HG03159 (cell line): ENCODE results near the gene NFKB2.

Source experiments
- ATAC-seq: cut with Tn5 transposase; IDR thresholded peaks from one replicate; pipeline ENCODE4 v1.9.1; 2021; ENCODE audit warnings: mild to moderate bottlenecking, moderate library complexity; ENCODE audit not compliant: unreplicated experiment

The NFKB2 gene

DNA sequence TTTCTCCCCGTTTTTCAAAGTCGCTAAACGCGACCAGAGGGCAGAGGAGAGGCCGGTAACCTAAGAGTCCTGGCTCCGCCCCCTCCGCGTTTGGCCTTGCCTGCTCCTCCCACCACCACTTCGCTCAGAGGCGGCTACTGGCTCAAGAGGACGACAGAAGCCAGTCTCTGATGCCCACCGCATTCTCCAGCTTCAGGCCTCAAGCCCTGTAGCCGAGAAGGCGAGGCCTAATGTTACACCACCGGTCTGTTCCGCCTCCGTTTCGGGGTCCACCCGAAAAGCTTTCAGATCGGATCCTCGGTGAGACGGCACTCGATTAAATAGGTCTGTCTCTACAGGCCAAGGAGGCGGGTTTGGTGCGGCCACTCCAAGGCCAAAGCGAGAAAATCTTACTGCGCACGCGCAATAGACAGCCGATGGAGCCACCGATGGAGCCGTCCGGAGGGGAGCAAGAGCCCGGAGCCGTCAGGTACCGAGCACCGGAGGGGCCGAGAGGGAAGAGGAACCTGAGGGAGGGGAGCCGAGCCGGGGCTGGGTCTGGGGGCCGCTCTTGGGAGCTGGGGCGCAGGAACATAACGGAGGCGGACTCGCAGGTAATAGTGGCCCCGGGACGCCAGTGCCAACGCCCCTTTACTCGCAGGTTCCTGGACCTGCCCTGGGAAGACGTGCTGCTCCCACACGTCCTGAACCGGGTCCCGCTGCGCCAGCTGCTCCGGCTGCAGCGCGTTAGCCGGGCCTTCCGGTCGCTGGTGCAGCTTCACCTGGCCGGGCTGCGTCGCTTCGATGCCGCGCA lies 25.4 kb downstream of the NFKB2 start, which contains the start of gene FBXL15:
FBXL15 (plus strand) TSS at position 123 of the 793 bp plus-strand sequence; CDS start at position 417, 294 bp downstream.
- peak; percentile 66 for ATAC-seq

DNA sequence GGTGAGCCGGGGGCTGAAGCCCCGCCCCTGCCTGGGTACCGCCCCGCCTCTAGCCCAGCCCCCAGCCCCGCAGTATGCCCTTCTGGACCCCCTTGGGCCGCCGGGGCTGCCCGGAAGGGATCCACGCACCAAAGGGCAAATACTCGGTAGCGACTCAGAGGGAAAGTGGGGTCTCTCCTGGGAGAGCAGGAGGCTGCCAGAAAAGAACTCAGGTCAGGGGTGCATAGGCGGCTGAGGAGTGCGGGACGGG lies 25.9 kb downstream of the NFKB2 start:
- no peak for ATAC-seq

- peak; percentile 1 for ATAC-seq
These were observed 26.4 kb downstream of the NFKB2 start for GRCh38 chr10:102421757-102422512.

DNA sequence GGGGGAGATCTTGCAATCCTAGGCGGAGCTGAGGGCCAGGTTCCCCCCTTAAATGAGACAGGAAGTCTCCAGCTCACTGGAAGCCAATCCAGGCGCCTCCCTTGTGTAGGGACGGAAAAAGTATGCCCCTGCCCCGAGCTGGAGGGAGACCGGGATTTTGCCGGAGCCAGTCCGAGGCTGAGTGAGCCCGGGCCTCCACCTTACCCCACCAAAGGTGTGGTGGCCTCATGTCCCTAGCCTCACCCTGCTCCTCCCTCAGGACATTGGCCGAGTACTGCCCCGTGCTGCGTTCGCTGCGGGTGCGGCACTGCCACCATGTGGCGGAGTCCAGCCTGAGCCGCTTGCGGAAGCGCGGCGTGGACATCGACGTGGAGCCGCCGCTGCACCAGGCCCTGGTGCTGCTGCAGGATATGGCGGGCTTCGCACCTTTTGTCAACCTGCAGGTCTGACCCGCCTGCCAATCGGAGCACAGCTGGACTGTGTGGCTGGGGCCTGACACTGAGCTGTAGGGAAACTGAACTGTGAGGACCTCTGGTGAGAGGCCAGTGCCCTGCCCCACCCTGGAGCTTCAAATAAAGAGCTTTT lies 27.1 kb downstream of the NFKB2 start:
- no peak for ATAC-seq

- no peak for ATAC-seq
These were observed 28.0 kb downstream of the NFKB2 start for GRCh38 chr10:102423372-102423968.

DNA sequence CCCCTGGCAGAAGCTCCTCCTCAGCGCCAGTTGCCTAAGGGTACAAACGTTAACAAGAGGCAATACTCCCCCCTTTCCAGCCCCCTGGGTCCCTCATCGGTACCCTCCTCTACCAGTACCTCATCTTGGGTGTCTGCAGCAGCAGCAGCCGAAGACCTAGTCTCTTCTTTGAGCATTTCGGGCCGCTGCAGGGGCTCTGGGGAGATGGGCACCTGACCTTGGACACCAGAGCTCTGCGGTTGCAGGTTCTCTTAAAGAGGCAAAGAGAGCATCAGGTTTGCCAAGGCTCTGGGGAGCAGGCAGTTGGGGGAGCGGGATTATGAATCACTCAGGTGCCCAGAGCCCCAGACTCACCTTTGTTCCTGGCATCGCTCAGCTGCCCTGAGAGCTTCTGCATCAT lies 28.6 kb downstream of the NFKB2 start:
- no peak for ATAC-seq

DNA sequence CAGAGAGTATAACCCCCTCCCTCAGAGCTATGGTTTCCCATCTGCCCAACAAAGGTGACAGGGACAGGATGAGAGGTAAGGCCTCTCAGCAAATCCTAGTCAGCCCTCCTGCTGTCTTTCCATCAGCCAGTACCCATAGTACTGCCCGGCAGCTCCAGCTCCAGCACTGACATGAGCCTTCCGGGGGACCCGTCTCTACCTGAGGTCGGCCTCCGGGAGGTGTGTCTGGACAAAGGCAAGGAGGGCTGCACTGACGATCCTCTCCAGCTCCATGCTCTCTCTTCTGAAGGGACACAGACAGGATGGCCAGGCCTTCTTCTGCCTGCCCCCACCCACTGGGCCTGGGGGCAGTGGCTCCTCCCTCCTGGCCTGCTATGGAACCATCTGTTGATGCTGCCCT lies 29.4 kb downstream of the NFKB2 start:
- no peak for ATAC-seq

DNA sequence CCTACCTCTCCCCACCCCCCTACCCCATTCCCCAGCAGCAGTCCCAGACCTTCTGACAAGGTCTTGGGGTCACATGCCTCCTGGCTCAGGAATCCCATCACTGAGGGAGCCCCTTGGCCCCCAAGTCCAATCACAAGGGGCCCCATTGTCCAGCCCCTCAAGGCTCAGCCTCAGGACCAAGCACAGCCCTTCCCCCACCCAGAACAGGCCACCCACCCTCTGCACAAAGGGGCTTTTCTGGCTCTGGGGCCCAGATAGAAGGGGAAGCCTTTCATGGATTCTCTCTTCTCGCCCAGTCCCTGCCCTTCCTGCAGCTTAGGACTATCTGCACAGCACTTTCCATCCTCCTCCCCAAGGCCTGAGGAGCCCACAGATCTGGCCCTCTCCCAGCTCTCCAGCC lies 29.9 kb downstream of the NFKB2 start:
- ATAC-seq = no peak

DNA sequence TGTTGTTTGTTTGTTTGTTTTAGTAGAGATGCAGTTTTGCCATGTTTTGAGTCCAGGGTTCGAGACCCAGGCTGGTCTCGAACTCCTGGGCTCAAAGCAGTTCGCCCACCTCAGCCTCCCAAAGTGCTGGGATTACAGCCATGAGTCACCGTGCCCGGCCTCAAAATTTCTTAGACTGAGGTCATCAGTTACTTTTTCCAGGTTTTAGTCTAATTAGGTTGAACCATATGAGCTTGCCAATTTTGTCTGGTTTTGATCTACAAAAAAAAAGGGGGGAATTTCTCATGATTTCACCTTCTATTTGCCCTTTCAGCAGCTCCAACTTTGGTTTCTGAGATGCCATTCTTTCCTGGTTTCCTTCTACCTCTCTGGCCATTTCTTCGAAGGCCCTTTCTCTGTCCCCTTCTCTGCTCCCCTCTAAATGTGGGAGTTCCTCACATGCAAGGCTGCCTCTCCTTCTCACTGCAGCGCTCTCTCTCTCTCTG lies 31.3 kb downstream of the NFKB2 start:
- ATAC-seq = no peak

DNA sequence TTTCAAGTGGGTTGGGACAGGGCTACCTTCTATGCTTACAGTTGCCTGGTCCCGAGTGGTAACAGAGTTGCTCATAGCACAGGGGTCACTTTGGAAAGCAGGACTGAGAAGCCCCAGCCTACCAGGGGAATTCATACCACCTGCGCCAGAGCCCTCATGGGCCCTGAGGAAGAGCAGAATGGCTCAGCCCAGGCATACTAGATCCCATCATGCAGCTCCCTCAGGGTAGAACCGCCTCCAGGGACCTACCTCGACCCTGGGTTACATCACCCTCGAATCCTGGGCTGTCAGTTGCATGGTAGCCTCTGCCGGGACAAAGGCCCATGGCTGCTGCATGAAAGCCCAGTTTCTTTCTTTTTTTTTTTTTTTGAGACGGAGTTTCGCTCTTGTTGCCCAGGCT lies 34.0 kb downstream of the NFKB2 start:
- no peak for ATAC-seq

DNA sequence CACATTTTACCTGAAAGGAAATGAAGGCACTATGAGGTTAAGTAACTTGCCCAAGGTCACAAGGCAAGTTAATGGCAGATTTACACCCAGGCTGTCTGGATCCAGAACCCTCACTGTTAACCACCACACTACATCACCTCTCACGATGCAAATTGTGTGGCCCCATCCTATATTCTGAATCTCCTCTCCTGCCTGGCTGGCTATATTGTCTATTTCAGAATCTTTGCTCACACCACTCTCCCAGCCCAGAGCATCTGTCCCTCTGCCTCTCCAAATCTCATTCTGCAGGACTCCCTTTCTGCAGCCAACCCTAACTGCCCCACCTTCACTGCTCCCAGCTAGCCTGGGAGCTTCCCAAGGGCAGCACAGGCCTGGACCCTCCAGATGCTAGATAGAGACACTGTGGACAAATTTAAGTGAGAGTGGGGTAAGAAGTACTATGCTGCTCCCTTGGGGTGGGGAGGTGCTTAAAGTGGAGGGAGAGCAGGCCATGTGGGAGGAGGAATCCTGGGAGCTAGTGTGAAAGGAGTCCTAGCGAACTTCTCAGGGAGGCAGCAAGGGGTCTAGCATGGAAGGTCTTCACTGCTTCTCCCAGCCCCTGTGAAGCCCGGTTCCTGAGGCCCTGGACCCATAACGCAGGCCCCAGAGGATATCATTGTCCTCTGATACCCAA lies 36.1 kb downstream of the NFKB2 start:
- ATAC-seq = peak; percentile 1

DNA sequence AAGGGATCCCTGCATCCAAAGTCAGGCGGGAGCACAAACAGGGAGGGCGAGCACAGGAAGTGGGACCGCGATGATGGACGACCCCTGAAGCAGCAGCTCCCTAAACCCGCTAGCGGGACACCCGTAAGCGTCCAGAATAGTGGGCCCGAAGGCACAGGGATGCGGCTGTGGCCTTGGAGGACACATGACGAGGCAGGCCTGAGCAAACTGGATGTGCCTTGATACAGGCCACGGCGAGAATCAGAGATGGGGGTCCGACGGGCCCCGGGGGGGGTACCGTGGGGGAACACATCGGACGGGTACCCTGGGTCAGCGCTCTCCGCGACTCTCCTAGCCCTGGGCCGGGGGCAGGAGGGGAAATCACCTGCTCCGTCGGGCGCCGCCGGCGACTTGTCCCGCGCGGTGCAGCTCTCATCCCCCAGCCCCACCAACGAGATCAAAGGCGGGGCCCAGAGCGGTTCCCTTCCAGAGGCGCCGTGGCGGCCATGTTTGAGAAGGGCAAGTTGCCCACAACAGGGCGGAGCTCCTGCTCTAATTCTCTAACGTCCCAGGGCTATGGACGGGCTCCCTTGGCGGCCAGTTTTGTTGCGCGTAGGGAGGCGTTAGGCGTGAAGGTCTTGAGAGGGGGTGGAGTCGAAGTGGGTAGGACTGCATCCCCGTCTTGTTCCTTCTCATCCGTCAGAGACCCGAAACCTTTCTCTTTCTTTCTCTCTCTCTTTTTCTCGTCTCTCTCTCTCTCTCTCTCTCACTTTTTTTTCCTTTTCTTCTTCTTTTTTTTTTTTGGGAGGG lies 36.9 kb downstream of the NFKB2 start, which contains the start of gene CUEDC2:
CUEDC2 (minus strand) TSS at position 413 of the 789 bp plus-strand sequence. CDS start 7,386 bp downstream, outside the sequence.
- peak; percentile 78 for ATAC-seq

GRCh38 chr10:102433619-102434046 lies 38.1 kb downstream of the NFKB2 start:
- ATAC-seq = no peak

GRCh38 chr10:102434394-102435132 lies 39.1 kb downstream of the NFKB2 start:
- no peak for ATAC-seq

DNA sequence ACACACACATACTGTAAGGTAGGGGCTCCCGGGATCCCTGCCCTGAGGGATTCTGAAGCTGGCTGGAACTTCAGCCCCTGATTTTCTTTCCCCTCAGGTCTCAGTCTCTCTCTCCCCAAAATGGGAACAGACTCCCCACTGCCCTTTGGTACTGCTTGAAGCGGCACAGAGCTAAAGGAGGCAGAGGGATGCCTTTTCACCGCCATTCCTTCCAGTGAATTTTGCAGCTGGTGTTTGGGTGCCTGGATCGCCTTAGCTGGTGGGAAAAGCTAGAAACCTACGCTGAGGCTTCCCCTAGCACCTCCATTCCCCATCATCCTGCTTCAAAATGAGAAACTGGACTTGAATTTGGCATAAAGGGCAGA lies 39.6 kb downstream of the NFKB2 start:
- no peak for ATAC-seq

DNA sequence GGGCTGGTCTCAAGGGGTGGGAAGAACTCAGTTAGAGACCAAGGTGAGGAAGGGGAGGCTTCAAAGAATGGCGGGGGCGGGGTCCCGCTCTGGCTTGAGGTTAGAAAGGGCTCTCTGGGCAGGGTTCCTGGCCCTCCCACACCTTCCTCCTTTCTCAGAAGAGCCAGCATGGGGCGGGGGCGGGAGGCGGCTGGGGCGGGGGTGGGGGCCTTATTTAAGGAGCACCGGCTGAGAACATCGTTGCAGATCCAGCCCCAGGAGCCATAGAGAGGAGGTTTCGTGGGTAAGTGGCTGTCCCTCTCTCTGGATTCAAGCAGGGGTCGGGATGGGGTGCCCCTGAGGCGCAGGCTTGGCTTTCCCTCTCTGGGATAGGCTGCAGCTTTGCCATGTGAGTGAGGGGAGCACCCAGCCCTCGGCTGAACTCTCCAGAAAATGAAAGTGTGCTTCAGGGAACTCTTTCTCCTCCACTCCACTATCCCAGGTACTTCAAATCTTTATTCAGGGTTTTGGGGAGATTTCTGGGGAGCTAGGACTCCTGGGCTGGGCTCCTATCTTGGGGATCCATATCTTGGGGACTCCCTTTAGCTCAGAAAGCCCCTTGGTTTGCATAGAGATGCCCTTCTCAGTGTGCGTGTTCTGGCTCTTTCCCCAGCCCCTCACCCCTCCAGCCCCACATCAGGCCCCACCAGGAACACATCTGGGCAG lies 40.2 kb downstream of the NFKB2 start:
- ATAC-seq = no peak

GRCh38 chr10:102436312-102436711 lies 40.8 kb downstream of the NFKB2 start:
- ATAC-seq = no peak

DNA sequence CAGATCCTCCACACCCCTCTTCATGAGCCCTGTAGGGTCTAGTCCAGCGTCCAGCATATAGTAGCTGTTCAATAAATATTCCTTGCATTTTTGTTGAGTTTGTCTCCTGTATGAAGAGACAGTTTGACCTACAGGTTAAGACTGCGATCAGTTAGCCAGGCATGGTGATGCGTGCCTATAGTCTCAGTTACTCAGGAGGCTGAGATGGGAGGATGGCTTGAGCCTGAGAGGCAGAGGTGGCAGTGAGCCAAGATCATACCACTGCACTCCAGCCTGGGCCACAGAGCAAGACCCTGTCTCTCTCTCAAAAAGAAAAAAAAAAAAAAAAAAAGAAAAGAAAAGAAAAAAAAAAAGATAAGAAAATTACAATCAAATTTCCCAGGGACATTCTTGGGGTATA lies 42.0 kb downstream of the NFKB2 start:
- no peak for ATAC-seq

DNA sequence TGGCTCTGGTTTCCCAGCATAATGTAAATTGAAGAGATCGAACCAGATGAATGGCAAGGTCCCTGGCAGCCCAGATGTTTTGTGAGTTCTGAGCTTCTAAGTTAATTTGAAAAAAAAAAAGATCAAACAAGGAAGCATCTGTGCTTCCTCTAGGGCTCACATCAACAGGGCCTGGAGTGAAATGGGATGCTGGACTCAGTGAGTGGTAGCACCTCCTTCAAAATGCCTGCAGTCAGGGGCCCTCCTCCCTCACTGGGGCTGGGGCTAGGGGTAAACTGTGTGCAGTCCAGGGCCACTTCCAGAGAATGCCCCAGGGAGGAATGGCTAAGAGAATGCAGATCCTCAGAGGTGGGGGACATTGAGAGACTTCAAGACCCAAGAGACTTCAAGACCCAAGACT lies 42.9 kb downstream of the NFKB2 start:
- ATAC-seq = no peak
